ENCODE results near the gene CR1L. TPM values are rescaled to one million over a fixed set of nuclear protein-coding genes. Genes with fewer than 3 reads are reported as not detected.
"Not testable (repeated sequence)": the region's sequence is repeated elsewhere in the genome, so short reads cannot be mapped to it uniquely, and the experiment has no call there.

The CR1L gene
- polyA plus RNA-seq, 4 donors: 0.81 to 2.1 (median 1.5) TPM

- no peak for DNase-seq (ENCODE audit: low read depth in 4 of 4, low spot score in 3 of 4)
Measured at GRCh38 chr1:207742850-207743555, 98.1 kb downstream of the CR1L start.

GRCh38 chr1:207744000-207744534 is 99.1 kb downstream of the CR1L start:
- no peak for DNase-seq (ENCODE audit: low read depth in 4 of 4, low spot score in 3 of 4)

GRCh38 chr1:207745285-207745684 is 100.4 kb downstream of the CR1L start:
- no peak for DNase-seq (ENCODE audit: low read depth in 4 of 4, low spot score in 3 of 4)

GRCh38 chr1:207745839-207746767 is 101.2 kb downstream of the CR1L start:
- DNase-seq (ENCODE audit: low read depth in 4 of 4, low spot score in 3 of 4): no peak

GRCh38 chr1:207747627-207748492 is 102.9 kb downstream of the CR1L start:
- DNase-seq (ENCODE audit: low read depth in 4 of 4, low spot score in 3 of 4): no peak

GRCh38 chr1:207748737-207749528 is 104.0 kb downstream of the CR1L start:
- DNase-seq (ENCODE audit: low read depth in 4 of 4, low spot score in 3 of 4): no peak

- no peak for DNase-seq (ENCODE audit: low read depth in 4 of 4, low spot score in 3 of 4)
Measured at GRCh38 chr1:207750631-207751305, 105.8 kb downstream of the CR1L start.

GRCh38 chr1:207751463-207751789 is 106.5 kb downstream of the CR1L start:
- DNase-seq (ENCODE audit: low read depth in 4 of 4, low spot score in 3 of 4): not testable (repeated sequence)

GRCh38 chr1:207751790-207752455 is 107.0 kb downstream of the CR1L start, which contains the start of gene CD46:
Gene CD46 (plus strand): TSS chr1:207752054. CDS start chr1:207752213, 159 bp downstream.
- DNase-seq (ENCODE audit: low read depth in 4 of 4, low spot score in 3 of 4): peak; percentile 87 to 89 (median 88)

GRCh38 chr1:207752456-207752998 is 107.6 kb downstream of the CR1L start:
- no peak for DNase-seq (ENCODE audit: low read depth in 4 of 4, low spot score in 3 of 4)

- no peak for DNase-seq (ENCODE audit: low read depth in 4 of 4, low spot score in 3 of 4)
Measured at GRCh38 chr1:207753611-207754010, 108.7 kb downstream of the CR1L start.

GRCh38 chr1:207754011-207754410 is 109.1 kb downstream of the CR1L start:
- DNase-seq (ENCODE audit: low read depth in 4 of 4, low spot score in 3 of 4): no peak

GRCh38 chr1:207754974-207755700 is 110.2 kb downstream of the CR1L start:
- DNase-seq (ENCODE audit: low read depth in 4 of 4, low spot score in 3 of 4): no peak

GRCh38 chr1:207755846-207756693 is 111.1 kb downstream of the CR1L start:
- no peak for DNase-seq (ENCODE audit: low read depth in 4 of 4, low spot score in 3 of 4)

- DNase-seq (ENCODE audit: low read depth in 4 of 4, low spot score in 3 of 4): no peak
Measured at GRCh38 chr1:207762622-207763021, 117.7 kb downstream of the CR1L start.

GRCh38 chr1:207763091-207763490 is 118.2 kb downstream of the CR1L start:
- DNase-seq (ENCODE audit: low read depth in 4 of 4, low spot score in 3 of 4): no peak

- DNase-seq (ENCODE audit: low read depth in 4 of 4, low spot score in 3 of 4): no peak
Measured at GRCh38 chr1:207763972-207764371, 119.0 kb downstream of the CR1L start.
